ENCODE data around the gene TAS2R3. TPM values are rescaled to one million over a fixed set of nuclear protein-coding genes. Genes with fewer than 3 reads are reported as not detected.

The TAS2R3 gene
- total RNA-seq, 2 donors from 2014 or later = 1.1 to 5.2 TPM

- H3K4me3 ChIP-seq = peak overlapping the region; percentile 63 to 74
- H3K27me3 ChIP-seq (replicated peaks; ENCODE audit: insufficient read depth) = no peaks in the 10 kb centered on the region
- WGBS = 66% methylated on average over 11 of the region's 11 CpGs
- H3K4me1 ChIP-seq (replicated peaks) = peaks cover 9% of the 10 kb centered on the region
- H3K27ac ChIP-seq = peak overlapping the region; percentile 78 to 84
- no peak for DNase-seq (ENCODE audit: low spot score)
- no peak for TF ChIP-seq POLR2A (IDR thresholded peaks at IDR 0.05)
- TF ChIP-seq POLR2AphosphoS5 (IDR thresholded peaks at IDR 0.05) = no peak
- TF ChIP-seq, protein P1, sequence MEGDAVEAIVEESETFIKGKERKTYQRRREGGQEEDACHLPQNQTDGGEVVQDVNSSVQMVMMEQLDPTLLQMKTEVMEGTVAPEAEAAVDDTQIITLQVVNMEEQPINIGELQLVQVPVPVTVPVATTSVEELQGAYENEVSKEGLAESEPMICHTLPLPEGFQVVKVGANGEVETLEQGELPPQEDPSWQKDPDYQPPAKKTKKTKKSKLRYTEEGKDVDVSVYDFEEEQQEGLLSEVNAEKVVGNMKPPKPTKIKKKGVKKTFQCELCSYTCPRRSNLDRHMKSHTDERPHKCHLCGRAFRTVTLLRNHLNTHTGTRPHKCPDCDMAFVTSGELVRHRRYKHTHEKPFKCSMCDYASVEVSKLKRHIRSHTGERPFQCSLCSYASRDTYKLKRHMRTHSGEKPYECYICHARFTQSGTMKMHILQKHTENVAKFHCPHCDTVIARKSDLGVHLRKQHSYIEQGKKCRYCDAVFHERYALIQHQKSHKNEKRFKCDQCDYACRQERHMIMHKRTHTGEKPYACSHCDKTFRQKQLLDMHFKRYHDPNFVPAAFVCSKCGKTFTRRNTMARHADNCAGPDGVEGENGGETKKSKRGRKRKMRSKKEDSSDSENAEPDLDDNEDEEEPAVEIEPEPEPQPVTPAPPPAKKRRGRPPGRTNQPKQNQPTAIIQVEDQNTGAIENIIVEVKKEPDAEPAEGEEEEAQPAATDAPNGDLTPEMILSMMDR (IDR thresholded peaks at IDR 0.05) = no peak
- no peaks in the 10 kb centered on the region for H3K9me3 ChIP-seq
- intact Hi-C loops (cut with DNase I) = no loop called here
- no peaks in the 10 kb centered on the region for H3K36me3 ChIP-seq
These were observed 26.6 kb upstream of the TAS2R3 start for GRCh38 chr7:141737118-141737835.

- peak; percentile 88 for DNase-seq (ENCODE audit: low spot score)
- H3K4me1 ChIP-seq (replicated peaks) = peaks cover 9% of the 10 kb centered on the region
- H3K4me3 ChIP-seq = peak within 1 kb of the TSS; percentile 63 to 74
- TF ChIP-seq POLR2AphosphoS5 (IDR thresholded peaks at IDR 0.05) = peak; percentile 96
- peak; percentile 24 for TF ChIP-seq POLR2A (IDR thresholded peaks at IDR 0.05)
- TF ChIP-seq, protein P1 (IDR thresholded peaks at IDR 0.05) = peak; percentile 54 to 82 (median 68)
- intact Hi-C loops (cut with DNase I) = no loop called here
- no peaks in the 10 kb centered on the region for H3K27me3 ChIP-seq (replicated peaks; ENCODE audit: insufficient read depth)
- peak within 1 kb of the TSS; percentile 78 to 84 for H3K27ac ChIP-seq
- WGBS = 3% methylated on average over 46 of the region's 46 CpGs
- H3K36me3 ChIP-seq = peaks cover 0 to under 1% of the 10 kb centered on the region in 2 donors
- H3K9me3 ChIP-seq = no peaks in the 10 kb centered on the region
These were observed 25.9 kb upstream of the TAS2R3 start, which contains the start of gene SSBP1 for GRCh38 chr7:141737836-141738591. TSS of gene SSBP1 (plus strand) at chr7:141738358. CDS start at chr7:141739167, 809 bp downstream.

GRCh38 chr7:141738592-141739013, 25.3 kb upstream of the TAS2R3 start:
- Histone ChIP-seq H3K36me3 (peaks cover 0 to 5% of the 10 kb centered on the region in 2 donors), H3K27me3 (replicated peaks; ENCODE audit: insufficient read depth) (no peaks in the 10 kb centered on the region), H3K4me3 (peak overlapping the region; percentile 63 to 74), H3K27ac (peak overlapping the region; percentile 78 to 84), H3K9me3 (no peaks in the 10 kb centered on the region), H3K4me1 (replicated peaks) (peaks cover 9% of the 10 kb centered on the region)
- no peak for DNase-seq (ENCODE audit: low spot score)
- intact Hi-C loops (cut with DNase I) = no loop called here
- no peak for TF ChIP-seq POLR2AphosphoS5 (IDR thresholded peaks at IDR 0.05)
- TF ChIP-seq, protein P1 (IDR thresholded peaks at IDR 0.05) = no peak
- no peak for TF ChIP-seq POLR2A (IDR thresholded peaks at IDR 0.05)
- WGBS = 1% methylated on average over 6 of the region's 6 CpGs

DNA sequence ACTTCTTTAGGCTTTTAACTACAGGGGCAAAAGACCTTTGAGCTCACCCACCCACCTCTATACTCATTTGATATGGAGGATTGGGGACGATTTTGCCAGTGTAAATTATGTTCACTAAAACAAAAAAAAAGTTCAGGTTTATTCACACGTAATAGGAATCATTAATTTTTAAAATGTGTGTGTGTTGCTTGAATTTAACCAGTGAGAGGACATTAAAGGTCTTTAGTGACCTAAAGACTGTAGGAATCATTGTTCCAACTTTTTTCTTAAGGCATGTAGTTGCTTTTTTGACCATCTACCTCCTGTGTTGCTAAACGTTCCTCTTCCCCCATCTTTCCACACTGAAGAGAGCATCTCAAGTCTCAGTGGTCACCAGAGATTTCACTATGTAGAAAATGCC, 24.6 kb upstream of the TAS2R3 start:
- intact Hi-C loops (cut with DNase I) = no loop called here
- peaks cover 9% of the 10 kb centered on the region for H3K4me1 ChIP-seq (replicated peaks)

More for the DNA sequence above, 24.6 kb upstream of the TAS2R3 start:
- H3K9me3 ChIP-seq = no peaks in the 10 kb centered on the region
- TF ChIP-seq POLR2A (IDR thresholded peaks at IDR 0.05) (no peak), POLR2AphosphoS5 (IDR thresholded peaks at IDR 0.05) (no peak)
- TF ChIP-seq, protein P1 (IDR thresholded peaks at IDR 0.05) = no peak
- WGBS = 64% methylated on average over 3 of the region's 3 CpGs
- peaks cover 0 to 9% of the 10 kb centered on the region in 2 donors for H3K36me3 ChIP-seq
- H3K27me3 ChIP-seq (replicated peaks; ENCODE audit: insufficient read depth) = no peaks in the 10 kb centered on the region
- DNase-seq (ENCODE audit: low spot score) = no peak
- H3K27ac ChIP-seq = no peak overlapping the region
- no peak overlapping the region for H3K4me3 ChIP-seq

Data from prostate gland (tissue), 2 donors.